Right atrium auricular region (tissue), 2 donors: ENCODE measurements around the gene ATXN7. TPM values are rescaled to one million over a fixed set of nuclear protein-coding genes. Genes with fewer than 3 reads are reported as not detected.

ENCODE experiments used
- DNase-seq: peaks from one replicate; pipeline ENCODE4 v3.0.0-alpha.2; 2019; ENCODE audit warnings: low spot score
- H3K27ac ChIP-seq, 2 donors: fragments of 200-600 bp; sonication (generic); 1 replicate in 1 of 2; 2 replicates in 1 of 2; pipeline ENCODE4 v1.5.1; 2016 to 2019
- H3K27me3 ChIP-seq, 2 donors: fragments of 200-600 bp; sonication (generic); one replicate each; pipeline versions ENCODE4 v1.5.1 to v1.6.0; 2017 to 2019
- H3K36me3 ChIP-seq: fragments of 200-600 bp; sonication (generic); one replicate; pipeline ENCODE4 v1.5.1; 2016
- H3K4me1 ChIP-seq, 2 donors: fragments of 200-600 bp; sonication (generic); one replicate each; pipeline versions ENCODE4 v1.5.1 to v1.6.0; 2017 to 2019
- H3K4me3 ChIP-seq, 2 donors: fragments of 200-600 bp; sonication (generic); 1 replicate in 1 of 2; 2 replicates in 1 of 2; pipeline ENCODE4 v1.5.1; 2017 to 2019; ENCODE audit warnings: mild to moderate bottlenecking in 1 of 2, moderate library complexity in 1 of 2
- H3K9me3 ChIP-seq, 2 donors: fragments of 200-600 bp; sonication (generic); one replicate each; pipeline ENCODE4 v1.5.1; 2019
- total RNA-seq, 2 donors: library from RNA; depleted of rRNA; stranded (reverse); fragments of >200 nt; gene quantifications; one replicate each; pipeline ENCODE4 v1.1.0, GENCODE V29; 2016
- TF ChIP-seq, protein P1 (sequence below), 2 donors: fragments of 200-600 bp; sonication (generic); IDR thresholded peaks; one replicate each; pipeline ENCODE4 v1.5.1; 2019; ENCODE audit warnings: antibody characterized with exemption in 2 of 2

The ATXN7 gene
- total RNA-seq, 2 donors from 2014 or later: 13.9 to 15.5 TPM

DNA sequence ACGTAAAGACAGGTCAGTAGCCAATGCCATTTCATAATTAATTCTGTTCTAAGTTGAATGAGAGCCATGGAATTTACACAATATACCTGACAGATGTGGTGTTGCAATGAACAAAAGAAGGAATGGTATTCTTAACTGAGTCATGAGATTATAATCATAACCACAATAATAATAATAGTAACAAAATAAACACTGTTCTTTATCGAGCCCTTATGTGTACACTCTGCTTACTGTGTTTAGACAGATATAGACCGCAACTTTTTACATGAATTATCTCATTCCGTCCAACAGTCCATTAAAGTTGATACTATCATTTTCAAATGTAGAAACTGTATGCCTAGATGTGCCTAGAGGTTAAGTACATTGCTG is 76.7 kb downstream of the ATXN7 start:
- H3K27me3 ChIP-seq: no peaks in the 10 kb centered on the region
- TF ChIP-seq, protein P1, sequence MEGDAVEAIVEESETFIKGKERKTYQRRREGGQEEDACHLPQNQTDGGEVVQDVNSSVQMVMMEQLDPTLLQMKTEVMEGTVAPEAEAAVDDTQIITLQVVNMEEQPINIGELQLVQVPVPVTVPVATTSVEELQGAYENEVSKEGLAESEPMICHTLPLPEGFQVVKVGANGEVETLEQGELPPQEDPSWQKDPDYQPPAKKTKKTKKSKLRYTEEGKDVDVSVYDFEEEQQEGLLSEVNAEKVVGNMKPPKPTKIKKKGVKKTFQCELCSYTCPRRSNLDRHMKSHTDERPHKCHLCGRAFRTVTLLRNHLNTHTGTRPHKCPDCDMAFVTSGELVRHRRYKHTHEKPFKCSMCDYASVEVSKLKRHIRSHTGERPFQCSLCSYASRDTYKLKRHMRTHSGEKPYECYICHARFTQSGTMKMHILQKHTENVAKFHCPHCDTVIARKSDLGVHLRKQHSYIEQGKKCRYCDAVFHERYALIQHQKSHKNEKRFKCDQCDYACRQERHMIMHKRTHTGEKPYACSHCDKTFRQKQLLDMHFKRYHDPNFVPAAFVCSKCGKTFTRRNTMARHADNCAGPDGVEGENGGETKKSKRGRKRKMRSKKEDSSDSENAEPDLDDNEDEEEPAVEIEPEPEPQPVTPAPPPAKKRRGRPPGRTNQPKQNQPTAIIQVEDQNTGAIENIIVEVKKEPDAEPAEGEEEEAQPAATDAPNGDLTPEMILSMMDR (IDR thresholded peaks at IDR 0.05): no peak
- peaks cover 0 to 12% of the 10 kb centered on the region in 2 donors for H3K4me1 ChIP-seq

DNA sequence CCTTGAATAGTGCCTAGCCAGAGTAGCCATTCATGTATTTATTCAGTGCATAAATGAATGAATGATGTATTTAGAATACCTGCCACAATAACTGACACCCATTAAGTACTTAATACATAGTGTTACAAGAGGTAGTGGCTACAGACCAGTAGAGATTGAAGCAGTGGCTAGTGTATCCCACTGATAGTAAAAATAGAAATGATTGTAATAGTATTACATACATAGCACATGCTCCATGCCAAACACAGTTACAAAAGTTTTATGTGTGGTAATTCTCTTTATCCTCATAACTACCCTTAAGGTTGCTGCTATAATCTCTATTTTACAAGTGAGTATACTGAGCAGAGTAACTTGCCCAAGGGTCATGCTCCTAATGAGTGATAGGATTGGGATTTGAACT is 78.9 kb downstream of the ATXN7 start:
- TF ChIP-seq, protein P1 (IDR thresholded peaks at IDR 0.05): no peak
- peaks cover 0 to 20% of the 10 kb centered on the region in 2 donors for H3K4me1 ChIP-seq
- H3K27me3 ChIP-seq: no peaks in the 10 kb centered on the region
- H3K4me3 ChIP-seq: no peak overlapping the region
- H3K36me3 ChIP-seq: no peaks in the 10 kb centered on the region
- H3K27ac ChIP-seq: no peak overlapping the region
- no peak for DNase-seq
- no peaks in the 10 kb centered on the region for H3K9me3 ChIP-seq

More for the DNA sequence above, 76.7 kb downstream of the ATXN7 start:
- no peak overlapping the region for H3K27ac ChIP-seq
- DNase-seq: no peak
- no peaks in the 10 kb centered on the region for H3K36me3 ChIP-seq
- H3K4me3 ChIP-seq: no peak overlapping the region
- H3K9me3 ChIP-seq: no peaks in the 10 kb centered on the region

DNA sequence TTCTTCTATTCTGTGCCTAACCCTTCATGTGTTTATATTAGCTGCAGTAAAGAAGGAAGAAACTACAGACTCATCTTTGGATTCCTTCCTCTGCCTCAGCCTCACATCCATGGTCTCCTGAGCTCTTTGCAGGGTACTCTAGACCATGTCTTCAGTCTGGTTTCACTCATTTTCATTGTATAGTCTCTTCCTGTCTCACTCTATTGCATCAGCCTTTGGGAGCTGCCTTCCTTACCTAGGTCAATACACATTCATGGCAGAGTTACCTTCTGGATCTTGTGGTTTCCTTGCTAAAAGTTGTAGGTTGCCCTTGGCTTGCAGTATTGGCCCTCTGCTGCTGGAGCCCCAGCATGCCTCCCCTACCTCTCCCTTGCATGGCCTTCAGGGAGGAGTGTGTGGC is 80.0 kb downstream of the ATXN7 start:
- TF ChIP-seq, protein P1 (IDR thresholded peaks at IDR 0.05): no peak
- Histone ChIP-seq H3K9me3 (no peaks in the 10 kb centered on the region), H3K4me1 (peaks cover 0 to 16% of the 10 kb centered on the region in 2 donors), H3K27ac (no peak overlapping the region), H3K36me3 (no peaks in the 10 kb centered on the region), H3K27me3 (no peaks in the 10 kb centered on the region), H3K4me3 (no peak overlapping the region)
- no peak for DNase-seq

DNA sequence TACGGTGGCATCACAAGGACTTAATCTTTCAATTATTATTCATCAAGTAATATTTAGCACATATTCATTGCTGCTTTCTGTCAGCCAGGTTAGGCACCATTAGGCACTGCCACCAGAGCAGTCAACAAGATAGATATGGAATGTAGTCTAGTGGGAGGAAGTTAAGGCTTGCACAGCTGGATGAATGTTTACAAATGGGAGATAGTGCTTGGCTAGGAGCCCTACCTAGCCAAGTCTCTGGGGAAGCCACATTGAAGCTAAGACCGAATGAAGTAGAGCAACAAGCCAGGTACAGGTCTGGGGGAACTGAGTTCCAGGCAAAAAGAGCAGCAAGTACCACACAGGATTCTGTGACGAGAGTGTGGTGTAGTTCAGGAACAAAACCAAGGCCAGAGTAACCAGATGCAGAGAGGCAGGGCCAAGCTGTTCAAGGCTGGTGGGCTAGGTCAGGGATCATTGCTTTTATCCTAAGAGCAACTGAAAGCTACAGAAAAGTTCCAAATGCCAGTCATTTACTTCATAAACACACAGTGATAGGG is 82.0 kb downstream of the ATXN7 start:
- DNase-seq: no peak
- no peaks in the 10 kb centered on the region for H3K27me3 ChIP-seq
- peaks cover 0 to 23% of the 10 kb centered on the region in 2 donors for H3K4me1 ChIP-seq
- no peak overlapping the region for H3K27ac ChIP-seq
- H3K36me3 ChIP-seq: no peaks in the 10 kb centered on the region
- no peaks in the 10 kb centered on the region for H3K9me3 ChIP-seq
- TF ChIP-seq, protein P1 (IDR thresholded peaks at IDR 0.05): no peak
- no peak overlapping the region for H3K4me3 ChIP-seq

DNA sequence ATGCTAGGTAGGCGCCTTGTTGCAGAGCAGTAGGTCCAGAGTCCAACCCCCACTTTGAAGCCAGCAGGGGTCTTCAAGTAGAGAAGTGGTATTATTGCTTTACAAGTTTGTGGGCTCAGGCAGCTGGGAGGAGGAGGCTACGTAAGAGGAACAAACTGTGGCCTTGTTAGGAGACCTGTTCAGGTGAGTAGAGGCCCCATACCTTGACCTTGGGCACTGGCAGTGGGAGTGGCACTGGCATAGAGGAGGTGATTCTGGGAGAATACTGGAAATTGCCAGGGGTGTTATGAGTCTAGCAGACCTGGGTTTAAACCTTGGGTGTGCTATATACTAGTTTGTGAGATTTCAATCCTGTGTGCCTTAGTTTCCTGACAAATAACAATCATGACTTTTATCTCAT is 83.1 kb downstream of the ATXN7 start:
- Histone ChIP-seq H3K9me3 (no peaks in the 10 kb centered on the region), H3K36me3 (no peaks in the 10 kb centered on the region), H3K27ac (no peak overlapping the region), H3K4me1 (peaks cover 0 to 32% of the 10 kb centered on the region in 2 donors), H3K4me3 (no peak overlapping the region), H3K27me3 (no peaks in the 10 kb centered on the region)
- TF ChIP-seq, protein P1 (IDR thresholded peaks at IDR 0.05): no peak
- no peak for DNase-seq

DNA sequence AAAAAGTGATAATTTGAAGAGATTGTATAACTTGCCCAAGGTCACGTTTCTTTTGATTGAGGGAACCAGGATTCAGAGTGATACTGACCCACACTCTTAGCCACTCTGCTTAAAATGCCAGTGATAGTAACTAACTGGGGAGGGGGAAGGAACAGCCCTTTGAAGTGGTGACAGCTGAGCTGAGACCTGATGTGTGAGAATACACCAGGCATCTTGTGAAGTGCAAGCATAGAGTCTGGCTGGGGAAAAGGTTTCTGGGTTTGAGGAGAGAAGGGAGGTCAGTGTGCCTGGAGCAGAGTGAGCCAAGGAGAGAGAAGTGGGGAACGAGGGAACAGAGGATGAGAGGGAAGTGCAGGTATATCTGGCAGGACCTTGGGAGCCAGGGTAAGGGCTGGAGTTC is 83.9 kb downstream of the ATXN7 start:
- Histone ChIP-seq H3K27ac (no peak overlapping the region), H3K4me1 (peaks cover 0 to 32% of the 10 kb centered on the region in 2 donors), H3K9me3 (no peaks in the 10 kb centered on the region), H3K36me3 (no peaks in the 10 kb centered on the region), H3K4me3 (no peak overlapping the region), H3K27me3 (no peaks in the 10 kb centered on the region)
- TF ChIP-seq, protein P1 (IDR thresholded peaks at IDR 0.05): no peak
- no peak for DNase-seq
